IPS-20b (cell line): ENCODE measurements around the gene KHDC4.

Source experiments
- H3K27ac ChIP-seq: one replicate; pipeline ENCODE4 v1.5.1; 2013; ENCODE audit warnings: low read length
- H3K27me3 ChIP-seq: 2 replicates; pipeline ENCODE4 v1.6.1; 2013; ENCODE audit warnings: mild to moderate bottlenecking, low read length, inconsistent platforms; ENCODE audit not compliant: insufficient read depth
- H3K36me3 ChIP-seq: 2 replicates; pipeline ENCODE4 v1.6.1; 2013; ENCODE audit warnings: low read depth, mild to moderate bottlenecking, inconsistent platforms, low read length, moderate library complexity; ENCODE audit not compliant: insufficient read depth
- H3K4me1 ChIP-seq: 2 replicates; pipeline ENCODE4 v1.6.1; 2013; ENCODE audit warnings: mild to moderate bottlenecking, control low read depth, inconsistent platforms, low read length, moderate library complexity; ENCODE audit not compliant: insufficient read depth
- H3K4me3 ChIP-seq: 2 replicates; pipeline ENCODE4 v1.5.1; 2013; ENCODE audit warnings: mild to moderate bottlenecking, low read length, inconsistent platforms
- H3K9ac ChIP-seq: 2 replicates; pipeline ENCODE4 v1.6.1; 2013; ENCODE audit warnings: low read depth, mild to moderate bottlenecking, inconsistent platforms, low read length, moderate library complexity
- H3K9me3 ChIP-seq: 2 replicates; pipeline ENCODE4 v1.6.1; 2013; ENCODE audit warnings: mild to moderate bottlenecking, low read depth, low read length, inconsistent platforms; ENCODE audit not compliant: insufficient read depth

Gene KHDC4

GRCh38 chr1:155976062-155976912 lies 42.1 kb upstream of the KHDC4 start:
- Histone ChIP-seq H3K9ac (peak overlapping the region; percentile 89; the same call in 1 of the 2 replicates), H3K9me3 (no peaks in the 10 kb centered on the region), H3K4me1 (peaks cover 33% of the 10 kb centered on the region), H3K27ac (peak overlapping the region; percentile 79), H3K4me3 (peak overlapping the region; percentile 95), H3K36me3 (peaks cover 9% of the 10 kb centered on the region; the same call in 1 of the 2 replicates), H3K27me3 (no peaks in the 10 kb centered on the region)

GRCh38 chr1:155975375-155976061 lies 41.3 kb upstream of the KHDC4 start:
- Histone ChIP-seq H3K9me3 (no peaks in the 10 kb centered on the region), H3K36me3 (peaks cover 9% of the 10 kb centered on the region; the same call in 1 of the 2 replicates), H3K27me3 (no peaks in the 10 kb centered on the region), H3K27ac (no peak overlapping the region), H3K4me1 (peaks cover 37% of the 10 kb centered on the region), H3K4me3 (peak overlapping the region; percentile 95), H3K9ac (peak overlapping the region; percentile 72)

- H3K9ac ChIP-seq, result peak overlapping the region; percentile 72
- peak overlapping the region; percentile 95 for H3K4me3 ChIP-seq
- no peak overlapping the region for H3K27ac ChIP-seq
- H3K27me3 ChIP-seq, result no peaks in the 10 kb centered on the region
- no peaks in the 10 kb centered on the region for H3K9me3 ChIP-seq
- H3K36me3 ChIP-seq, result peaks cover 19% of the 10 kb centered on the region; the same call in 1 of the 2 replicates
- H3K4me1 ChIP-seq, result peaks cover 38% of the 10 kb centered on the region
These were observed 40.2 kb upstream of the KHDC4 start for GRCh38 chr1:155974208-155975115.

- Histone ChIP-seq H3K27me3 (no peaks in the 10 kb centered on the region), H3K9ac (no peak overlapping the region), H3K9me3 (no peaks in the 10 kb centered on the region), H3K4me3 (no peak overlapping the region), H3K36me3 (peaks cover 26% of the 10 kb centered on the region; the same call in 1 of the 2 replicates), H3K4me1 (peaks cover 37% of the 10 kb centered on the region), H3K27ac (no peak overlapping the region)
These were observed 39.5 kb upstream of the KHDC4 start for GRCh38 chr1:155973723-155974122.

- Histone ChIP-seq H3K4me1 (peaks cover 53% of the 10 kb centered on the region), H3K9me3 (no peaks in the 10 kb centered on the region), H3K4me3 (no peak overlapping the region), H3K36me3 (peaks cover 42% of the 10 kb centered on the region), H3K27me3 (no peaks in the 10 kb centered on the region), H3K27ac (no peak overlapping the region), H3K9ac (no peak overlapping the region)
These were observed 37.9 kb upstream of the KHDC4 start for GRCh38 chr1:155971910-155972809.

- Histone ChIP-seq H3K9me3 (no peaks in the 10 kb centered on the region), H3K4me1 (peaks cover 46% of the 10 kb centered on the region), H3K9ac (no peak overlapping the region), H3K36me3 (peaks cover 57% of the 10 kb centered on the region), H3K27ac (no peak overlapping the region), H3K27me3 (no peaks in the 10 kb centered on the region), H3K4me3 (no peak overlapping the region)
These were observed 36.4 kb upstream of the KHDC4 start for GRCh38 chr1:155970531-155971167.

- H3K9ac ChIP-seq, result no peak overlapping the region
- H3K4me1 ChIP-seq, result peaks cover 33% of the 10 kb centered on the region
- H3K36me3 ChIP-seq, result peaks cover 70% of the 10 kb centered on the region
- no peak overlapping the region for H3K27ac ChIP-seq
- H3K4me3 ChIP-seq, result no peak overlapping the region
- H3K9me3 ChIP-seq, result no peaks in the 10 kb centered on the region
- H3K27me3 ChIP-seq, result no peaks in the 10 kb centered on the region
These were observed 35.2 kb upstream of the KHDC4 start for GRCh38 chr1:155969377-155969791.

GRCh38 chr1:155968670-155969069 lies 34.5 kb upstream of the KHDC4 start:
- Histone ChIP-seq H3K4me1 (peaks cover 32% of the 10 kb centered on the region), H3K4me3 (no peak overlapping the region), H3K36me3 (peaks cover 75% of the 10 kb centered on the region), H3K9me3 (no peaks in the 10 kb centered on the region), H3K27ac (peak overlapping the region; percentile 1), H3K27me3 (no peaks in the 10 kb centered on the region), H3K9ac (peak overlapping the region; percentile 65; the same call in 1 of the 2 replicates)

GRCh38 chr1:155968051-155968400 lies 33.8 kb upstream of the KHDC4 start:
- H3K4me3 ChIP-seq, result 0 out of 2 replicates have a peak overlapping the region, but pooled peaks have one; percentile 7
- peak overlapping the region; percentile 74 for H3K27ac ChIP-seq
- no peaks in the 10 kb centered on the region for H3K27me3 ChIP-seq
- H3K4me1 ChIP-seq, result peaks cover 32% of the 10 kb centered on the region
- no peaks in the 10 kb centered on the region for H3K9me3 ChIP-seq
- H3K36me3 ChIP-seq, result peaks cover 76% of the 10 kb centered on the region
- H3K9ac ChIP-seq, result peak overlapping the region; percentile 65; the same call in 1 of the 2 replicates

- no peaks in the 10 kb centered on the region for H3K27me3 ChIP-seq
- peaks cover 32% of the 10 kb centered on the region for H3K4me1 ChIP-seq
- H3K36me3 ChIP-seq, result peaks cover 76% of the 10 kb centered on the region
- H3K9me3 ChIP-seq, result no peaks in the 10 kb centered on the region
- H3K9ac ChIP-seq, result peak overlapping the region; percentile 65
- H3K4me3 ChIP-seq, result 0 out of 2 replicates have a peak overlapping the region, but pooled peaks have one; percentile 7
- peak overlapping the region; percentile 74 for H3K27ac ChIP-seq
These were observed 33.3 kb upstream of the KHDC4 start for GRCh38 chr1:155967341-155968050.
